Activated CD8-positive, alpha-beta T cell treated with anti-CD3 and anti-CD28 coated beads for 36 hours (primary cell): ENCODE measurements around the gene CEP250. TPM values are rescaled to one million over a fixed set of nuclear protein-coding genes. Genes with fewer than 3 reads are reported as not detected.

Experiments used
- ATAC-seq: fragments of 200-7000 bp; cut with Tn5 transposase; one replicate; pipeline ENCODE4 v1.10.0; 2021; ENCODE audit warnings: mild to moderate bottlenecking, moderate library complexity
- CTCF ChIA-PET: fragments of 350-600 bp; sonication (Branson Sonifier 250); formaldehyde crosslinking; loops from one replicate; lab custom pipeline; 2021; ENCODE audit warnings: antibody characterized with exemption; lab: Charles Lee
- POLR2A ChIA-PET: fragments of 350-600 bp; sonication (Branson Sonifier 250); formaldehyde crosslinking; loops from one replicate; lab custom pipeline; 2021; ENCODE audit warnings: antibody characterized with exemption; lab: Charles Lee
- DNase-seq: peaks from one replicate; pipeline ENCODE4 v3.0.0-alpha.2; 2020
- H3K27ac Mint-ChIP-seq: one replicate; pipeline ENCODE4 v1.8.0; 2021; ENCODE audit warnings: mild to moderate bottlenecking, mixed read lengths
- H3K27me3 Mint-ChIP-seq: one replicate; pipeline ENCODE4 v1.8.0; 2021; ENCODE audit warnings: mixed read lengths
- H3K36me3 Mint-ChIP-seq: one replicate; pipeline ENCODE4 v1.8.0; 2021; ENCODE audit warnings: low read depth, mixed read lengths
- H3K4me1 Mint-ChIP-seq: one replicate; pipeline ENCODE4 v1.8.0; 2021; ENCODE audit warnings: low read depth, mixed read lengths
- H3K4me3 Mint-ChIP-seq: one replicate; pipeline ENCODE4 v1.8.0; 2021; ENCODE audit warnings: mild to moderate bottlenecking, moderate library complexity, mixed read lengths
- H3K9me3 Mint-ChIP-seq: one replicate; pipeline ENCODE4 v1.8.0; 2021; ENCODE audit warnings: mixed read lengths
- intact Hi-C: fragments of 100-400 bp; cut with micrococcal nuclease; formaldehyde crosslinking; loops from one replicate; pipeline ENCODE4 v1.10.0; 2022
- total RNA-seq, 2 experiments: library from RNA; stranded (reverse); gene quantifications; one replicate each; pipeline ENCODE4 v1.2.3, GENCODE V29; 2021
- TF ChIP-seq, protein P1 (sequence below): fragments of 200-600 bp; IDR thresholded peaks from one replicate; pipeline ENCODE4 v1.8.0; 2022; ENCODE audit warnings: antibody characterized with exemption, mild to moderate bottlenecking

CEP250 gene
- total RNA-seq, 2 experiments from 2014 or later = 56.0 to 60.3 TPM

DNA sequence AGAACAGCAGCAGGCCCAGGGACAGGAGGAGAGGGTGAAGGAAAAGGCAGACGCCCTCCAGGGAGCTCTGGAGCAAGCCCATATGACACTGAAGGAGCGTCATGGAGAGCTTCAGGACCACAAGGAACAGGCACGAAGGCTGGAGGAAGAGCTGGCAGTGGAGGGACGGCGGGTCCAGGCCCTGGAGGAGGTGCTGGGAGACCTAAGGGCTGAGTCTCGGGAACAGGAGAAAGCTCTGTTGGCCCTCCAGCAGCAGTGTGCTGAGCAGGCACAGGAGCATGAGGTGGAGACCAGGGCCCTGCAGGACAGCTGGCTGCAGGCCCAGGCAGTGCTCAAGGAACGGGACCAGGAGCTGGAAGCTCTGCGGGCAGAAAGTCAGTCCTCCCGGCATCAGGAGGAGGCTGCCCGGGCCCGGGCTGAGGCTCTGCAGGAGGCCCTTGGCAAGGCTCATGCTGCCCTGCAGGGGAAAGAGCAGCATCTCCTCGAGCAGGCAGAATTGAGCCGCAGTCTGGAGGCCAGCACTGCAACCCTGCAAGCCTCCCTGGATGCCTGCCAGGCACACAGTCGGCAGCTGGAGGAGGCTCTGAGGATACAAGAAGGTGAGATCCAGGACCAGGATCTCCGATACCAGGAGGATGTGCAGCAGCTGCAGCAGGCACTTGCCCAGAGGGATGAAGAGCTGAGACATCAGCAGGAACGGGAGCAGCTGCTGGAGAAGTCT, 48.6 kb downstream of the CEP250 start:
- H3K27ac Mint-ChIP-seq = peak overlapping the region; percentile 41
- CTCF ChIA-PET = interaction anchor here (0.6 to 1.2 kb wide), 3 partner anchors 9 to 444 kb away, joined by 3 read pairs; no protein-coding TSS in a partner anchor

DNA sequence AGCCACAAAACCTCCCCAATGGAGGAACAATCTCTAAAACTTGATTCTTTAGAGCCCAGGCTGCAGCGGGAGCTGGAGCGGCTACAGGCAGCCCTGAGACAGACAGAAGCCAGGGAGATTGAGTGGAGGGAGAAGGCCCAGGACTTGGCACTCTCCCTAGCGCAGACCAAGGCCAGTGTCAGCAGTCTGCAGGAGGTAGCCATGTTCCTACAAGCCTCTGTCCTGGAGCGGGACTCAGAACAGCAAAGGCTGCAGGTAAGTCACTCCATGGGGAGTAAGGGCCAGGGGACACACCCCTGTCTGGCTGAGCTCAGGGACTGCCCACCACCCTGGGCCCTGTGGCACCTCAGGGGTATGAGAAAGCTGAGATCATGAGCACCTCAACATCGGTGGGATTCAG, 49.4 kb downstream of the CEP250 start:
- Mint-ChIP-seq H3K4me1 (peaks cover 23% of the 10 kb centered on the region), H3K27ac (peak overlapping the region; percentile 51), H3K9me3 (no peaks in the 10 kb centered on the region), H3K36me3 (peaks cover 54% of the 10 kb centered on the region), H3K4me3 (no peak overlapping the region), H3K27me3 (no peaks in the 10 kb centered on the region)
- intact Hi-C loops = no loop called here
- ChIA-PET CTCF (interaction anchor here (0.8 kb wide), 1 partner anchor 42 kb away, joined by 3 read pairs; no protein-coding TSS in a partner anchor), POLR2A (interaction anchor here (0.9 kb wide), 1 partner anchor 14 kb away, joined by 3 read pairs; no protein-coding TSS in a partner anchor)
- ATAC-seq (no peak), DNase-seq (no peak)
- TF ChIP-seq, protein P1, sequence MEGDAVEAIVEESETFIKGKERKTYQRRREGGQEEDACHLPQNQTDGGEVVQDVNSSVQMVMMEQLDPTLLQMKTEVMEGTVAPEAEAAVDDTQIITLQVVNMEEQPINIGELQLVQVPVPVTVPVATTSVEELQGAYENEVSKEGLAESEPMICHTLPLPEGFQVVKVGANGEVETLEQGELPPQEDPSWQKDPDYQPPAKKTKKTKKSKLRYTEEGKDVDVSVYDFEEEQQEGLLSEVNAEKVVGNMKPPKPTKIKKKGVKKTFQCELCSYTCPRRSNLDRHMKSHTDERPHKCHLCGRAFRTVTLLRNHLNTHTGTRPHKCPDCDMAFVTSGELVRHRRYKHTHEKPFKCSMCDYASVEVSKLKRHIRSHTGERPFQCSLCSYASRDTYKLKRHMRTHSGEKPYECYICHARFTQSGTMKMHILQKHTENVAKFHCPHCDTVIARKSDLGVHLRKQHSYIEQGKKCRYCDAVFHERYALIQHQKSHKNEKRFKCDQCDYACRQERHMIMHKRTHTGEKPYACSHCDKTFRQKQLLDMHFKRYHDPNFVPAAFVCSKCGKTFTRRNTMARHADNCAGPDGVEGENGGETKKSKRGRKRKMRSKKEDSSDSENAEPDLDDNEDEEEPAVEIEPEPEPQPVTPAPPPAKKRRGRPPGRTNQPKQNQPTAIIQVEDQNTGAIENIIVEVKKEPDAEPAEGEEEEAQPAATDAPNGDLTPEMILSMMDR = no peak

More for the DNA sequence above, 48.6 kb downstream of the CEP250 start:
- TF ChIP-seq, protein P1 = no peak
- ATAC-seq = no peak
- H3K4me3 Mint-ChIP-seq = no peak overlapping the region
- DNase-seq = no peak
- no peaks in the 10 kb centered on the region for H3K27me3 Mint-ChIP-seq
- intact Hi-C loops = no loop called here
- H3K9me3 Mint-ChIP-seq = no peaks in the 10 kb centered on the region
- H3K36me3 Mint-ChIP-seq = peaks cover 58% of the 10 kb centered on the region
- POLR2A ChIA-PET = interaction anchor here (0.6 to 2.5 kb wide), 4 partner anchors 14 to 577 kb away, joined by 3 to 13 read pairs (median 3); no protein-coding TSS in a partner anchor
- H3K4me1 Mint-ChIP-seq = peaks cover 23% of the 10 kb centered on the region

DNA sequence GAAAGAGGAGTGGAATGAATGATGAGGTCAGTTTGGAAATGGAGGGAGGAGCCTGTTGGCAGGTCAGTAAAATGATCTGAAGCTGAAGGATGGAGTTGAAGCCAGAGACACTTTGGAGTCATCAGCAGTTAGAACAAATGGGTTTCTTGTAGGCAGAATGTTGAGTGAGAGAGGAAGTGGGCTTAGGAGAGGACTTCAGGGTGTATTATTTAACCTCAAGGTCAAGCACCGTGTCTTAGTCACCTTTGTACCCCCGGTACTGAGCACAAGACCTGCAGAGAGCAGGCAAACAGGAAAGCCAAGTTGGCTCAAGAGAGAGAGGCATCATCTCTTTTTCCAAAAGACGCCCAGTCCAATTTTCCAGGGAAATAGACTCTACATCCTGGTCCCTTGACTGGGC, 50.8 kb downstream of the CEP250 start:
- TF ChIP-seq, protein P1 = no peak
- Mint-ChIP-seq H3K27ac (peak overlapping the region; percentile 75), H3K36me3 (peaks cover 46% of the 10 kb centered on the region), H3K4me3 (no peak overlapping the region), H3K9me3 (no peaks in the 10 kb centered on the region), H3K27me3 (no peaks in the 10 kb centered on the region), H3K4me1 (peaks cover 23% of the 10 kb centered on the region)
- ATAC-seq = peak; percentile 41
- CTCF ChIA-PET = no interaction called here
- no peak for DNase-seq
- POLR2A ChIA-PET = interaction anchor here (1.0 to 1.1 kb wide), 3 partner anchors 8 to 12 kb away, joined by 3 read pairs; no protein-coding TSS in a partner anchor
- intact Hi-C loops = no loop called here

DNA sequence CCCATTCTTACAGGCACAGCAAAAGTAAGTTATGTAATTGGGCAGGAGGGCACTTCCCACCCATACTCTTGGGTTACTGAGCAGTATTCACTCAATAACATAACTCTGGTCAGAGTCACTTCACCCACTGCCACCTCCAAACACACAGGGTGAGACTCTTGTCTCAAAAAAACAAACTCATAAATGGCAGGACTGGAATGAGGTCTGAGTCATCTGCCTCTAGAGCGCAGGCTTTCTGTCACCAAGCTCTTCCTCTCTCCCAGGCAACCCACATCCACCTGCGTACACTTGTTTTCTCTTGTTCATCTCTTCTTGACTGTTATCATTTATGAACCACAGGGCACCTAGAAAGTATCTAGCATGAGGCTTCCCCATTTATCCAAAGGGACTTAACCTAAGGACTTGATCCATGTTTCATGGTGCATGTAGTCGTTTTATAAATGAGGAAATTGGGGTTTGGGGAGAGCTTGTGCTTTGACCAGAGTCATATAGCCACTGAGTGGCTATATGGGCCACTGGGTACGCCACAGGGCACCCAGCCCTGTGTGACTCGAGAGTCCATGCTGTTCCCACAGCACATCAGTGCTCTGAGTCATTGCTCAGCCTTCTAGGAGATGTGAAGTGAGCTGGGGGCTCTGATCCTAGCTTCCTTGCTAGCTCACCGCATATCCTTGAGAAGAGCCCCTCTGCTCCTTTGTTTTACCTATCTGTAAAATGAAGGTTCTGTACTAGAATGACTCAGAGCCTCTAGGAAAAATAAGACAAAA, 51.7 kb downstream of the CEP250 start:
- peaks cover 51% of the 10 kb centered on the region for H3K36me3 Mint-ChIP-seq
- DNase-seq (peak; percentile 31), ATAC-seq (peak; percentile 82)
- TF ChIP-seq, protein P1 = no peak
- H3K4me3 Mint-ChIP-seq = no peak overlapping the region
- peaks cover 23% of the 10 kb centered on the region for H3K4me1 Mint-ChIP-seq
- H3K9me3 Mint-ChIP-seq = no peaks in the 10 kb centered on the region
- intact Hi-C loops = no loop called here
- peak overlapping the region; percentile 75 for H3K27ac Mint-ChIP-seq
- H3K27me3 Mint-ChIP-seq = no peaks in the 10 kb centered on the region
- ChIA-PET POLR2A (interaction anchor here (0.8 to 1.5 kb wide), 5 partner anchors 9 to 77 kb away, joined by 3 to 4 read pairs (median 3); partner anchors contain the start of gene ERGIC3), CTCF (interaction anchor here (1.4 kb wide), 1 partner anchor 11 kb away, joined by 7 read pairs; no protein-coding TSS in a partner anchor)
